Endothelial cell of umbilical vein (primary cell): Measurements from ENCODE around the gene SYT7. TPM values are rescaled to one million over a fixed set of nuclear protein-coding genes. Genes with fewer than 3 reads are reported as not detected.

Experiments
- BruUV-seq: library from RNA; stranded (reverse); fragments of 400-500 nt; replicated peaks from 2 replicates; lab custom pipeline; 2021; lab: Mats Ljungman, UMichigan
- CTCF ChIA-PET: fragments of 300-600, 350-600 bp; sonication (Branson Sonifier 250); formaldehyde crosslinking; loops from one replicate; lab custom pipeline; 2021; ENCODE audit warnings: antibody characterized with exemption, inconsistent platforms; lab: Charles Lee
- POLR2A ChIA-PET: fragments of 300-600, 350-600 bp; sonication (Branson Sonifier 250); formaldehyde crosslinking; loops from one replicate; lab custom pipeline; 2021; ENCODE audit warnings: antibody characterized with exemption, inconsistent platforms; lab: Charles Lee
- DNase-seq: peaks from one replicate; pipeline ENCODE4 v3.0.0-alpha.2; 2011; ENCODE audit warnings: low read depth, low spot score
- FAIRE-seq: peaks from 2 replicates; lab custom pipeline; 2011; peaks lifted over from hg19 to GRCh38; lab: Jason Lieb, UNC
- H2AFZ ChIP-seq: 2 replicates; pipeline ENCODE4 v1.6.0; 2012; ENCODE audit warnings: low read depth, low read length, control low read depth, inconsistent platforms
- H3K27ac ChIP-seq: 2 replicates; pipeline ENCODE4 v1.5.1; 2011; ENCODE audit warnings: low read depth, mild to moderate bottlenecking, control low read depth, low read length, moderate library complexity; ENCODE audit not compliant: insufficient read depth
- H3K27me3 ChIP-seq, 2 experiments: 2 replicates each; pipeline versions ENCODE4 v1.6.0 to v1.6.1; 2011; ENCODE audit warnings: low read length in 2 of 2, mixed read lengths in 1 of 2; ENCODE audit not compliant: control insufficient read depth in 2 of 2, insufficient read depth in 2 of 2
- H3K36me3 ChIP-seq, 2 experiments: 2 replicates in 1 of 2; 3 replicates in 1 of 2; pipeline ENCODE4 v1.5.1; 2011; ENCODE audit warnings: low read length in 2 of 2, mild to moderate bottlenecking in 1 of 2, moderate library complexity in 1 of 2; ENCODE audit not compliant: control insufficient read depth in 2 of 2, insufficient read depth in 2 of 2; ENCODE audit errors: extremely low read depth in 1 of 2
- H3K4me1 ChIP-seq: 3 replicates; pipeline ENCODE4 v1.5.1; 2011; ENCODE audit warnings: mild to moderate bottlenecking, low read length; ENCODE audit not compliant: control insufficient read depth, insufficient read depth; ENCODE audit errors: extremely low read depth
- H3K4me2 ChIP-seq: 2 replicates; pipeline ENCODE4 v1.6.1; 2011; ENCODE audit warnings: low read length, control low read depth, mixed read lengths; ENCODE audit not compliant: insufficient read depth
- H3K4me3 ChIP-seq, 3 experiments: fragments of 200-600 bp in 1 of 3; sonication (generic), shearing (Covaris generic) in 1 of 3; replicated peaks in 1 of 3; 2 replicates each; pipeline ENCODE4 v1.5.1; 2011 to 2016; ENCODE audit warnings: control low read depth in 3 of 3, low read length in 3 of 3, mild to moderate bottlenecking in 2 of 3, inconsistent platforms in 1 of 3, low read depth in 1 of 3, moderate library complexity in 1 of 3; ENCODE audit not compliant: insufficient read depth in 1 of 3
- H3K79me2 ChIP-seq: 2 replicates; pipeline ENCODE4 v1.6.0; 2012; ENCODE audit warnings: low read length, inconsistent platforms; ENCODE audit not compliant: control insufficient read depth, insufficient read depth
- H3K9ac ChIP-seq: replicated peaks from 2 replicates; pipeline ENCODE3; 2011; ENCODE audit warnings: low read length, control low read depth; ENCODE audit not compliant: insufficient read depth; ENCODE audit errors: extremely low read depth
- H3K9me1 ChIP-seq: replicated peaks from 3 replicates; pipeline ENCODE4 v1.6.0; 2011; ENCODE audit warnings: mild to moderate bottlenecking, low read length; ENCODE audit not compliant: control insufficient read depth, insufficient read depth; ENCODE audit errors: extremely low read depth
- H3K9me3 ChIP-seq: replicated peaks from 2 replicates; pipeline ENCODE4 v1.5.1; 2012; ENCODE audit warnings: low read length, inconsistent platforms; ENCODE audit not compliant: control insufficient read depth, insufficient read depth
- H4K20me1 ChIP-seq: replicated peaks from 2 replicates; pipeline ENCODE3; 2011; ENCODE audit warnings: mild to moderate bottlenecking, low read length; ENCODE audit not compliant: control insufficient read depth, insufficient read depth; ENCODE audit errors: extremely low read depth
- EZH2 ChIP-seq: IDR thresholded peaks from 2 replicates; pipeline ENCODE4 v1.6.1; 2012; ENCODE audit warnings: borderline replicate concordance, low read depth, mild to moderate bottlenecking, moderate library complexity, low read length, inconsistent platforms; ENCODE audit not compliant: severe bottlenecking
- JUN ChIP-seq: IDR thresholded peaks from 2 replicates; pipeline ENCODE4 v1.6.1; 2011; ENCODE audit warnings: borderline replicate concordance, low read depth; ENCODE audit not compliant: insufficient read length, insufficient read depth
- MAX ChIP-seq: IDR thresholded peaks from 2 replicates; pipeline ENCODE4 v1.6.1; 2011; ENCODE audit not compliant: insufficient read depth, insufficient read length
- MYC ChIP-seq: IDR thresholded peaks from one replicate; pipeline ENCODE4 v1.6.1; 2011; ENCODE audit warnings: mild to moderate bottlenecking, low read depth, low read length
- POLR2AphosphoS5 ChIP-seq: IDR thresholded peaks from 2 replicates; pipeline ENCODE4 v1.6.1; 2012; ENCODE audit warnings: low read depth, mild to moderate bottlenecking, control low read depth, low read length, moderate library complexity; ENCODE audit not compliant: insufficient read depth
- dilution Hi-C: fragments of 300-500 bp; cut with MboI; formaldehyde crosslinking; loops from one replicate; pipeline ENCODE4 v1.15.0; 2019; ENCODE audit warnings: low sequenced_read_pairs; ENCODE audit not compliant: extremely low pct_ligation_motif_present
- intact Hi-C: fragments of 100-400 bp; cut with micrococcal nuclease; formaldehyde crosslinking; loops from one replicate; pipeline ENCODE4 v1.10.0; 2022
- polyA plus RNA-seq, 4 experiments: library from polyadenylated mRNA; depleted of rRNA in 3 of 4; stranded (reverse) in 3 of 4; unstranded in 1 of 4; fragments of >200 nt; gene quantifications; 2 replicates each; pipeline versions ENCODE4 v1.2.1 to v1.2.3, GENCODE V29; 2011 to 2012; ENCODE audit warnings: missing spikeins in 1 of 4
- total RNA-seq: library from RNA; stranded (reverse); gene quantifications from 2 replicates; pipeline ENCODE4 v1.2.3, GENCODE V29; 2021

SYT7 gene
- total and polyA plus RNA-seq, 2 donors (not counting 3 experiments of a cell fraction or from before 2014, with no cell fraction given): 0.08 to 0.55 TPM

- dilution Hi-C loops (no loop called here), intact Hi-C loops (no loop called here)
- Histone ChIP-seq H3K36me3 (no peaks in the 10 kb centered on the region), H3K4me3 (no peak overlapping the region), H2AFZ (no peak overlapping the region), H3K4me1 (no peaks in the 10 kb centered on the region), H3K27me3 (peaks cover 24 to 29% of the 10 kb centered on the region in 2 experiments), H3K9ac (no peak overlapping the region), H3K27ac (no peak overlapping the region), H3K9me3 (no peaks in the 10 kb centered on the region), H3K79me2 (no peaks in the 10 kb centered on the region), H4K20me1 (no peaks in the 10 kb centered on the region), H3K4me2 (no peak overlapping the region), H3K9me1 (no peaks in the 10 kb centered on the region)
- no peak for DNase-seq
- CTCF ChIA-PET: interaction anchor here (1.2 to 1.4 kb wide), 2 partner anchors 23 to 38 kb away, joined by 3 to 5 read pairs; no protein-coding TSS in a partner anchor
- no TSS peak for BruUV-seq
- TF ChIP-seq JUN (no peak), MYC (no peak), EZH2 (peak; percentile 23)
- POLR2A ChIA-PET: no interaction called here
- no peak for FAIRE-seq
These were observed 26.5 kb downstream of the SYT7 start for GRCh38 chr11:61554172-61554988.

- H3K27me3 ChIP-seq: peaks cover 24 to 29% of the 10 kb centered on the region in 2 experiments
- ChIA-PET POLR2A (no interaction called here), CTCF (interaction anchor here (1.2 to 1.4 kb wide), 2 partner anchors 22 to 37 kb away, joined by 3 to 5 read pairs; no protein-coding TSS in a partner anchor)
- H3K27ac ChIP-seq: no peak overlapping the region
- dilution Hi-C loops: no loop called here
- DNase-seq (no peak), FAIRE-seq (no peak)
- no peaks in the 10 kb centered on the region for H3K36me3 ChIP-seq
- no peaks in the 10 kb centered on the region for H3K79me2 ChIP-seq
- intact Hi-C loops: no loop called here
- H3K9me1 ChIP-seq: no peaks in the 10 kb centered on the region
- no peak overlapping the region for H3K4me3 ChIP-seq
- H3K9ac ChIP-seq: no peak overlapping the region
- TF ChIP-seq POLR2AphosphoS5: no peak
- TF ChIP-seq MAX: no peak
- no peak overlapping the region for H3K4me2 ChIP-seq
- H4K20me1 ChIP-seq: no peaks in the 10 kb centered on the region
- no peak overlapping the region for H2AFZ ChIP-seq
- BruUV-seq: no TSS peak
- H3K9me3 ChIP-seq: no peaks in the 10 kb centered on the region
- no peaks in the 10 kb centered on the region for H3K4me1 ChIP-seq
These were observed 27.3 kb downstream of the SYT7 start for GRCh38 chr11:61553373-61554171.
